ENCODE measurements around the gene TSPEAR. TPM values are rescaled to one million over a fixed set of nuclear protein-coding genes. Genes with fewer than 3 reads are reported as not detected.

Gene TSPEAR
- total RNA-seq, 1 experiment from 2014 or later, result not detected

DNA sequence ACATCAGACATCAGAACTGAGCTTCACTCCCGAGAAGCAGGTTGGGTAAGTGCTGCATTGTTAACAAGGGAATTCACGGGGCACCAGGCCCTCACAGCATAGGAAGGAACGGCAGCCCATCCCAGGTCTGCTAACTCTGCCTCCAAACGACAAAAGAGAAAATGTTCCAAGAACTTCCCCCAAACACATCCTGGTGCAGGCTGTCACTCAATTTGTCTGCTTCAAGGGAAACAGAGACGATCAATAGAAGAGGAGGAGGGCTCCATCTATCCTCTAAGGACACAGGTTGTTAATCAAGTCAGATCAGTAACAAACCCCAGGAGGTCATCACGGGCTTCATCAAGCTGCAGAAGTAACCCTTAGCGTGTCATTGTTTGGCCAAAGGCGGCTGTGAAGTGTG is 3.5 kb upstream of the TSPEAR start:
- ATAC-seq, result no peak
- POLR2A ChIA-PET, result no interaction called here
- intact Hi-C loops (cut with micrococcal nuclease; ENCODE audit: unreplicated experiment) (no loop called here), in situ Hi-C loops (cut with HindIII; ENCODE audit: low pct_unique_long_range_greater_than_20kb, low sequenced_read_pairs) (no loop called here)
- no peak for TF ChIP-seq CTCF (IDR thresholded peaks at IDR 0.05)
- Histone ChIP-seq H3K27me3 (ENCODE audit: control insufficient read depth, insufficient read depth, low read length) (no peaks in the 10 kb centered on the region), H3K27ac (ENCODE audit: low read length) (no peak overlapping the region), H3K4me1 (ENCODE audit: control insufficient read depth, insufficient read depth, low read length) (no peaks in the 10 kb centered on the region; the same call in 1 of the 2 replicates), H3K4me3 (ENCODE audit: low read depth in 2 of 2, low read length in 2 of 2) (no peak overlapping the region), H3K36me3 (ENCODE audit: control insufficient read depth, insufficient read depth, low read length) (no peaks in the 10 kb centered on the region), H3K9me3 (ENCODE audit: control insufficient read depth, insufficient read depth, low read depth, low read length) (no peaks in the 10 kb centered on the region)
- no peak for DNase-seq (ENCODE audit: low read depth, low spot score)
- BruUV-seq (replicated peaks), result no TSS peak
- CTCF ChIA-PET, result no interaction called here

- intact Hi-C loops (cut with micrococcal nuclease; ENCODE audit: unreplicated experiment) (no loop called here), in situ Hi-C loops (cut with HindIII; ENCODE audit: low pct_unique_long_range_greater_than_20kb, low sequenced_read_pairs) (no loop called here)
- DNase-seq (ENCODE audit: low read depth, low spot score) (no peak), ATAC-seq (no peak)
- no peak for TF ChIP-seq CTCF (IDR thresholded peaks at IDR 0.05)
- no peak for TF ChIP-seq POLR2AphosphoS5 (IDR thresholded peaks at IDR 0.05; ENCODE audit: low read depth, low read length)
- TF ChIP-seq TCF7L2 (IDR thresholded peaks at IDR 0.05; ENCODE audit: low read depth, low read length), result no peak
- TF ChIP-seq REST (IDR thresholded peaks at IDR 0.05; ENCODE audit: insufficient read depth in 1 of 2, low read depth in 2 of 2, low read length in 1 of 2), result no peak
- TF ChIP-seq SIN3A (IDR thresholded peaks at IDR 0.05; ENCODE audit: borderline replicate concordance, insufficient read depth, low read depth, low read length), result no peak
- Histone ChIP-seq H3K4me1 (ENCODE audit: control insufficient read depth, insufficient read depth, low read length) (no peaks in the 10 kb centered on the region; the same call in none of the 2 replicates), H3K4me3 (ENCODE audit: low read depth in 2 of 2, low read length in 2 of 2) (no peak overlapping the region), H3K27me3 (ENCODE audit: control insufficient read depth, insufficient read depth, low read length) (no peaks in the 10 kb centered on the region), H3K36me3 (ENCODE audit: control insufficient read depth, insufficient read depth, low read length) (no peaks in the 10 kb centered on the region), H3K27ac (ENCODE audit: low read length) (no peak overlapping the region), H3K9me3 (ENCODE audit: control insufficient read depth, insufficient read depth, low read depth, low read length) (no peaks in the 10 kb centered on the region)
- POLR2A ChIA-PET, result no interaction called here
- BruUV-seq (replicated peaks), result no TSS peak
- CTCF ChIA-PET, result no interaction called here
Measured at GRCh38 chr21:44713846-44714245, 2.5 kb upstream of the TSPEAR start.

DNA sequence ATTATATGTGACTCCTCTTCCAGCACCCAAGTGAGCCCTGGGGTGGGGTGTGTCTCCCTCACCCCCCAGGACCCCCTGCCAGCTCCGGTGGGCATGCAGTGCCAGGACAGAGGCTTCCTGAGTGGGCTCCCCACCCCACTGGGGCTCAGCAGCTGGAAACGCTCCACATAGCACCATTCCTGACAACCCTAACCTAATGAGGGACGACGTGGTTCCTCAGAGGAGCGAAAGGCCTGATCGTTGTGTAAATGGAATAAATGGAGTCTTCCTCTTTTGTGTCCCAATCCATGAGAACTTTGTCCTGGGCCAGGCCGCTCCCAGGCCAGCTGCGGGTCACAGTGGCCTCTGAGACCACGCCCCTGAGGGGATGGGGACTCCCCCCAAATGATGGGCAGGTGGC is 1.8 kb upstream of the TSPEAR start:
- intact Hi-C loops (cut with micrococcal nuclease; ENCODE audit: unreplicated experiment), result no loop called here
- POLR2A ChIA-PET, result no interaction called here

More for the DNA sequence above, 1.8 kb upstream of the TSPEAR start:
- Histone ChIP-seq H3K27ac (ENCODE audit: low read length) (no peak overlapping the region), H3K27me3 (ENCODE audit: control insufficient read depth, insufficient read depth, low read length) (no peaks in the 10 kb centered on the region), H3K4me1 (ENCODE audit: control insufficient read depth, insufficient read depth, low read length) (no peaks in the 10 kb centered on the region; the same call in none of the 2 replicates), H3K9me3 (ENCODE audit: control insufficient read depth, insufficient read depth, low read depth, low read length) (no peaks in the 10 kb centered on the region), H3K4me3 (ENCODE audit: low read depth in 2 of 2, low read length in 2 of 2) (no peak overlapping the region), H3K36me3 (ENCODE audit: control insufficient read depth, insufficient read depth, low read length) (no peaks in the 10 kb centered on the region)
- CTCF ChIA-PET, result interaction anchor here (0.6 kb wide), 1 partner anchor 9 kb away, joined by 6 read pairs; no protein-coding TSS in a partner anchor
- TF ChIP-seq TCF7L2 (IDR thresholded peaks at IDR 0.05; ENCODE audit: low read depth, low read length) (no peak), REST (IDR thresholded peaks at IDR 0.05; ENCODE audit: insufficient read depth in 1 of 2, low read depth in 2 of 2, low read length in 1 of 2) (no peak), POLR2AphosphoS5 (IDR thresholded peaks at IDR 0.05; ENCODE audit: low read depth, low read length) (no peak), SIN3A (IDR thresholded peaks at IDR 0.05; ENCODE audit: borderline replicate concordance, insufficient read depth, low read depth, low read length) (no peak), CTCF (IDR thresholded peaks at IDR 0.05) (no peak)
- no peak for DNase-seq (ENCODE audit: low read depth, low spot score)
- in situ Hi-C loops (cut with HindIII; ENCODE audit: low pct_unique_long_range_greater_than_20kb, low sequenced_read_pairs), result no loop called here
- no peak for ATAC-seq
- BruUV-seq (replicated peaks), result no TSS peak
